Fibroblast of lung (primary cell): ENCODE results near the gene PSMC4. TPM values are rescaled to one million over a fixed set of nuclear protein-coding genes. Genes with fewer than 3 reads are reported as not detected.

Source experiments
- DNase-seq, 2 donors: peaks; one replicate each; pipeline versions ENCODE4 v3.0.0 to v3.0.0-alpha.2; 2010; ENCODE audit warnings: low read depth in 2 of 2
- H2AFZ ChIP-seq: 2 replicates; pipeline ENCODE4 v1.5.1; 2012; ENCODE audit warnings: low read length, control low read depth, inconsistent platforms
- H3K27ac ChIP-seq: 2 replicates; pipeline ENCODE4 v1.5.1; 2011; ENCODE audit warnings: low read length, control low read depth; ENCODE audit not compliant: insufficient read depth
- H3K27me3 ChIP-seq: 2 replicates; pipeline ENCODE4 v1.5.1; 2011; ENCODE audit warnings: mild to moderate bottlenecking, low read length; ENCODE audit not compliant: control insufficient read depth, insufficient read depth
- H3K36me3 ChIP-seq: 2 replicates; pipeline ENCODE4 v1.5.1; 2011; ENCODE audit warnings: low read length; ENCODE audit not compliant: control insufficient read depth, insufficient read depth
- H3K4me1 ChIP-seq: 2 replicates; pipeline ENCODE4 v1.5.1; 2011; ENCODE audit warnings: low read length; ENCODE audit not compliant: control insufficient read depth, insufficient read depth; ENCODE audit errors: extremely low read depth
- H3K4me2 ChIP-seq: 2 replicates; pipeline ENCODE4 v1.5.1; 2011; ENCODE audit warnings: low read length, control low read depth; ENCODE audit not compliant: insufficient read depth; ENCODE audit errors: extremely low read depth
- H3K4me3 ChIP-seq, 4 experiments: fragments of 200-600 bp in 1 of 4; sonication (generic) in 1 of 4; replicated peaks in 1 of 4; 2 replicates each; pipeline ENCODE4 v1.5.1; 2011 to 2016; ENCODE audit warnings: low read length in 4 of 4, low read depth in 3 of 4, mild to moderate bottlenecking in 3 of 4, control low read depth in 2 of 4, inconsistent platforms in 1 of 4, mixed read lengths in 1 of 4; ENCODE audit not compliant: insufficient read depth in 1 of 4; ENCODE audit errors: control extremely low read depth in 1 of 4
- H3K79me2 ChIP-seq: 2 replicates; pipeline ENCODE4 v1.5.1; 2012; ENCODE audit warnings: mild to moderate bottlenecking, low read length, inconsistent platforms; ENCODE audit not compliant: control insufficient read depth, insufficient read depth
- H3K9ac ChIP-seq: 2 replicates; pipeline ENCODE4 v1.5.1; 2011; ENCODE audit warnings: mild to moderate bottlenecking, low read length, control low read depth; ENCODE audit not compliant: insufficient read depth
- H3K9me3 ChIP-seq: 2 replicates; pipeline ENCODE4 v1.5.1; 2012; ENCODE audit warnings: low read depth, low read length; ENCODE audit not compliant: control insufficient read depth, insufficient read depth
- H4K20me1 ChIP-seq: 2 replicates; pipeline ENCODE4 v1.5.1; 2011; ENCODE audit warnings: low read length; ENCODE audit not compliant: control insufficient read depth, insufficient read depth; ENCODE audit errors: extremely low read depth
- EZH2 ChIP-seq: IDR thresholded peaks from 2 replicates; pipeline ENCODE4 v1.5.1; 2012; ENCODE audit warnings: low read length, control low read depth, mild to moderate bottlenecking; ENCODE audit errors: missing control alignments
- polyA plus RNA-seq, 2 donors: library from polyadenylated mRNA; depleted of rRNA in 1 of 2; stranded (reverse) in 1 of 2; unstranded in 1 of 2; fragments of >200 nt; gene quantifications; 2 replicates each; pipeline ENCODE4 v1.2.1, GENCODE V29; 2011 to 2012; ENCODE audit warnings: missing spikeins in 1 of 2
- total RNA-seq: library from RNA; depleted of rRNA; stranded (reverse); fragments of >200 nt; gene quantifications from 2 replicates; pipeline ENCODE4 v1.2.1, GENCODE V29; 2014
- TF ChIP-seq, protein P1 (sequence below), 2 donors: IDR thresholded peaks in 1 of 2; conservative IDR thresholded peaks in 1 of 2; 1 replicate in 1 of 2; 2 replicates in 1 of 2; pipeline ENCODE4 v1.5.1; 2011 to 2012; ENCODE audit warnings: low read length in 2 of 2, control low read depth in 1 of 2, inconsistent platforms in 1 of 2, low read depth in 1 of 2, mild to moderate bottlenecking in 1 of 2

Gene PSMC4
- total and polyA plus RNA-seq, 2 donors (not counting 1 experiment from before 2014, with no cell fraction given) = 75.1 to 76.0 TPM

DNA sequence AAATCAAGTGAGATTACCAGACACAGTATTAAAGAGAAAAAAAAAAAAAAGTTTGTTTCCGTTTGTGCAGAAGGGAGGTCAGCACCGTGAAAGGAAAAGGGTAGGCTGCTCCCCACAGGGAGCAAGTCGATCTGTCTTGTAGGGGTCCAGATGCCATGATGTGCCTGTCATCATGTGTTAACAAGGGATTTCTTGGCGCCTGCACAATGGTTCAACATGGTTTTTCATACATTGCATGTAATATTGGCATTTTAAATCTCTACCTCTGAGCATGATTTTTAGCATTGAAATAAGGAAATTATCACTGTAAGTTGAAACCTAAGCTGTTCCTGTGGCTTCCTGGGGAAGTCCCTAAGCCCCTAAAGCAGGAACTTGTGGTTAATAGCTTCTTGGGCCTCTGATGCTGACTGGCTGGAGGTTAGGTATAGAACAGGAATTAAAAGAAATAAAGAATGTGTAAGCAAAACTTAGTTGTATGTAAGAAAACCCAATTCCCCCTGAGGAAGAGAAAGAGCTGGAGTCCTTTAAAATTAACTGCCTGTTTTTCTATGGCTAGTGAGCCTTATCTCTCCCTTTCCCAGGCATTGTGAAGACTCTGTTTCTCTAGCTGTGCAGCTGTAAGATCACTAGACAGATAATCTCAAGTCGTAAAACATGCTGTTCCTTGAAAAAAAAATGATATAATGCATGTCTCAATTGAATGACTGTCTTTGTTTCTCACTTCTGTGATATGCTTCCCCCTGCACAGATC lies 29.2 kb upstream of the PSMC4 start:
- Histone ChIP-seq H3K36me3 (no peaks in the 10 kb centered on the region), H3K79me2 (no peaks in the 10 kb centered on the region), H4K20me1 (no peaks in the 10 kb centered on the region), H3K27me3 (no peaks in the 10 kb centered on the region), H3K4me1 (no peaks in the 10 kb centered on the region), H3K4me3 (no peak overlapping the region), H3K9me3 (no peaks in the 10 kb centered on the region), H2AFZ (no peak overlapping the region), H3K27ac (no peak overlapping the region), H3K4me2 (no peak overlapping the region), H3K9ac (no peak overlapping the region)
- TF ChIP-seq, protein P1, sequence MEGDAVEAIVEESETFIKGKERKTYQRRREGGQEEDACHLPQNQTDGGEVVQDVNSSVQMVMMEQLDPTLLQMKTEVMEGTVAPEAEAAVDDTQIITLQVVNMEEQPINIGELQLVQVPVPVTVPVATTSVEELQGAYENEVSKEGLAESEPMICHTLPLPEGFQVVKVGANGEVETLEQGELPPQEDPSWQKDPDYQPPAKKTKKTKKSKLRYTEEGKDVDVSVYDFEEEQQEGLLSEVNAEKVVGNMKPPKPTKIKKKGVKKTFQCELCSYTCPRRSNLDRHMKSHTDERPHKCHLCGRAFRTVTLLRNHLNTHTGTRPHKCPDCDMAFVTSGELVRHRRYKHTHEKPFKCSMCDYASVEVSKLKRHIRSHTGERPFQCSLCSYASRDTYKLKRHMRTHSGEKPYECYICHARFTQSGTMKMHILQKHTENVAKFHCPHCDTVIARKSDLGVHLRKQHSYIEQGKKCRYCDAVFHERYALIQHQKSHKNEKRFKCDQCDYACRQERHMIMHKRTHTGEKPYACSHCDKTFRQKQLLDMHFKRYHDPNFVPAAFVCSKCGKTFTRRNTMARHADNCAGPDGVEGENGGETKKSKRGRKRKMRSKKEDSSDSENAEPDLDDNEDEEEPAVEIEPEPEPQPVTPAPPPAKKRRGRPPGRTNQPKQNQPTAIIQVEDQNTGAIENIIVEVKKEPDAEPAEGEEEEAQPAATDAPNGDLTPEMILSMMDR (conservative IDR thresholded peaks at IDR 0.05 in 1 of 2, IDR thresholded peaks at IDR 0.05 in 1 of 2; ENCODE audit: low read depth in 1 of 2, low read length in 2 of 2) = no peak
- no peak for TF ChIP-seq EZH2
- DNase-seq = peak in 1 of 2 donors; percentile 34

DNA sequence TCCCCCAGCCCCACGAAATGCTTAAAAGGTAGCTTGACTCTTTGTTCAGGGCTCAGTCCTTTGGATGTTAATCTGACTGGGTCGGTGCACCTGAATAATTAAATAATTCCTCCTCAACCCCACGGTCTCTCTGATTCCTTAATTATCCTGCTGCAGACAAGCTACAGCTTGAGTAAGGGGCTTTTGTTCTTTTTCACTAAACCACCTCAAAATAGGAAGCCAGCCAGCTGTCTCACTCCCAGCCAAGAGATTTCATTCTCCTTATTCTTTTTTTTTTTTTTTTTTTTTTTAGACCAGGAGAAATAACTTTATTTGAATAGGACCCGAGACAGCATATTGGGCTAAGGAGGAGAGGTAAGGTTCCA lies 28.6 kb upstream of the PSMC4 start:
- Histone ChIP-seq H3K79me2 (no peaks in the 10 kb centered on the region), H3K27ac (no peak overlapping the region), H3K27me3 (no peaks in the 10 kb centered on the region), H3K9ac (no peak overlapping the region), H3K9me3 (no peaks in the 10 kb centered on the region), H3K4me3 (no peak overlapping the region), H3K4me2 (no peak overlapping the region), H4K20me1 (no peaks in the 10 kb centered on the region), H3K4me1 (no peaks in the 10 kb centered on the region), H3K36me3 (no peaks in the 10 kb centered on the region), H2AFZ (no peak overlapping the region)
- no peak for DNase-seq
- no peak for TF ChIP-seq EZH2
- TF ChIP-seq, protein P1 (conservative IDR thresholded peaks at IDR 0.05 in 1 of 2, IDR thresholded peaks at IDR 0.05 in 1 of 2; ENCODE audit: low read depth in 1 of 2, low read length in 2 of 2) = no peak

DNA sequence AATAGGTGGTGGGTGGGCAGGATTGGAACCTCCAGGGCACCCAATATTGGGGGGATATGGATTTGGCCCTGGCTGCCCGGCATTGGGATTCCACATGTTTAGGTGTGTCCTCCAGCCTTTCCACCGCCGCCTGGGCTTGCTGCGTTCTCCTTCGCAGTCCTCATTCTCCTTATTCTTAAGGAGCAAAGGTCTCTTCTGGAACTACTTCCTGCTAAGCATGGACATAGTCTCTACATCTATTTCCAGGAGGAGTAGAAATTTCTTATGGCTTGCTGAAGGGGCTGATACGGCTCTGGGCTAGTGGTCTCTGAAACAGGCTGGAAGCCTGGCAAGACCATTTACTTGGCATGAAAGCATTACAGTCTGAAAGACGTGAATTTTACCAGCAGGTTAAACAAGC lies 27.4 kb upstream of the PSMC4 start:
- H4K20me1 ChIP-seq = no peaks in the 10 kb centered on the region
- H3K9ac ChIP-seq = no peak overlapping the region
- H3K27me3 ChIP-seq = no peaks in the 10 kb centered on the region
- no peak for DNase-seq
- H3K4me1 ChIP-seq = no peaks in the 10 kb centered on the region
- H3K9me3 ChIP-seq = no peaks in the 10 kb centered on the region
- H3K4me2 ChIP-seq = no peak overlapping the region
- H3K4me3 ChIP-seq = no peak overlapping the region
- H3K27ac ChIP-seq = no peak overlapping the region
- TF ChIP-seq, protein P1 (conservative IDR thresholded peaks at IDR 0.05 in 1 of 2, IDR thresholded peaks at IDR 0.05 in 1 of 2; ENCODE audit: low read depth in 1 of 2, low read length in 2 of 2) = no peak
- TF ChIP-seq EZH2 = no peak
- no peaks in the 10 kb centered on the region for H3K36me3 ChIP-seq
- H3K79me2 ChIP-seq = no peaks in the 10 kb centered on the region
- no peak overlapping the region for H2AFZ ChIP-seq
